GM23338 (cell line): Measurements from ENCODE around the gene SLC66A3. TPM values are rescaled to one million over a fixed set of nuclear protein-coding genes. Genes with fewer than 3 reads are reported as not detected.

Experiments
- ATAC-seq: fragments of 200-7000 bp; cut with Tn5 transposase; 3 replicates; pipeline ENCODE4 v1.9.1; 2020
- DNase-seq: peaks from one replicate; pipeline ENCODE4 v3.0.0-alpha.2; 2015; ENCODE audit warnings: low spot score
- H2AFZ ChIP-seq: fragments of 200-600 bp; sonication (generic); 2 replicates; pipeline ENCODE4 v1.8.0; 2016; ENCODE audit warnings: antibody characterized with exemption, mild to moderate bottlenecking, moderate library complexity
- H3F3A ChIP-seq: fragments of 200-600 bp; sonication (generic); replicated peaks from 2 replicates; pipeline ENCODE4 v1.8.0; 2017; ENCODE audit warnings: antibody characterized with exemption, mixed run types, low read depth
- H3K27ac ChIP-seq: fragments of 200-600 bp; sonication (generic); 2 replicates; pipeline ENCODE4 v1.6.1; 2016; ENCODE audit warnings: low read depth
- H3K27me3 ChIP-seq: fragments of 200-600 bp; sonication (generic); 2 replicates; pipeline ENCODE4 v1.8.0; 2016; ENCODE audit warnings: mild to moderate bottlenecking, mixed run types, moderate library complexity; ENCODE audit not compliant: insufficient read depth
- H3K36me3 ChIP-seq: fragments of 200-600 bp; sonication (generic); 2 replicates; pipeline ENCODE4 v1.8.0; 2016; ENCODE audit warnings: mild to moderate bottlenecking; ENCODE audit not compliant: insufficient read depth
- H3K4me1 ChIP-seq: fragments of 200-600 bp; sonication (generic); 2 replicates; pipeline ENCODE4 v1.8.0; 2016; ENCODE audit warnings: mild to moderate bottlenecking, moderate library complexity; ENCODE audit not compliant: insufficient read depth
- H3K4me2 ChIP-seq: fragments of 200-600 bp; sonication (generic); 2 replicates; pipeline ENCODE4 v1.7.1; 2017; ENCODE audit warnings: mixed run types
- H3K4me3 ChIP-seq: fragments of 200-600 bp; sonication (generic); 2 replicates; pipeline ENCODE4 v1.6.1; 2016; ENCODE audit warnings: mixed run types
- H3K79me2 ChIP-seq: fragments of 200-600 bp; sonication (generic); replicated peaks from 2 replicates; pipeline ENCODE4 v1.8.0; 2017; ENCODE audit warnings: mild to moderate bottlenecking; ENCODE audit not compliant: insufficient read depth
- H3K9me2 ChIP-seq: fragments of 200-600 bp; sonication (generic); 2 replicates; pipeline ENCODE4 v1.8.0; 2017; ENCODE audit not compliant: insufficient read depth
- H4K20me1 ChIP-seq: fragments of 200-600 bp; sonication (generic); replicated peaks from 2 replicates; pipeline ENCODE4 v1.8.0; 2017; ENCODE audit warnings: mild to moderate bottlenecking; ENCODE audit not compliant: insufficient read depth
- H3K27ac Mint-ChIP-seq: 2 replicates; pipeline ENCODE4 v1.8.0; 2020; ENCODE audit warnings: inconsistent platforms, mild to moderate bottlenecking, moderate library complexity, mixed read lengths
- H3K27me3 Mint-ChIP-seq: 3 replicates; pipeline ENCODE4 v1.8.0; 2022; ENCODE audit warnings: low read depth, mild to moderate bottlenecking, moderate library complexity, mixed read lengths, inconsistent platforms; ENCODE audit not compliant: insufficient read depth, poor library complexity
- H3K36me3 Mint-ChIP-seq: 3 replicates; pipeline ENCODE4 v1.8.0; 2021; ENCODE audit warnings: low read depth, mild to moderate bottlenecking, inconsistent platforms, moderate library complexity, mixed read lengths
- H3K4me1 Mint-ChIP-seq: 3 replicates; pipeline ENCODE4 v1.8.0; 2020; ENCODE audit warnings: mild to moderate bottlenecking, inconsistent platforms, mixed read lengths
- H3K4me3 Mint-ChIP-seq: 3 replicates; pipeline ENCODE4 v1.8.0; 2021; ENCODE audit warnings: moderate library complexity, mild to moderate bottlenecking, inconsistent platforms, mixed read lengths
- H3K9me3 Mint-ChIP-seq: 3 replicates; pipeline ENCODE4 v1.8.0; 2020; ENCODE audit warnings: moderate library complexity, mild to moderate bottlenecking, inconsistent platforms, mixed read lengths
- CREB1 ChIP-seq: fragments of 250-450 bp; sonication (Bioruptor Pico); IDR thresholded peaks from 2 replicates; pipeline ENCODE4 v1.5.0; 2020; ENCODE audit warnings: low read depth, mild to moderate bottlenecking, moderate library complexity
- EZH2 ChIP-seq: fragments of 200-600 bp; sonication (generic); IDR thresholded peaks from one replicate; pipeline ENCODE4 v1.8.0; 2017; ENCODE audit warnings: antibody characterized with exemption, mild to moderate bottlenecking, low read depth; ENCODE audit not compliant: unreplicated experiment
- EZH2phosphoT487 ChIP-seq: fragments of 200-600 bp; sonication (generic); IDR thresholded peaks from one replicate; pipeline ENCODE4 v1.8.1; 2018; ENCODE audit warnings: antibody characterized with exemption; ENCODE audit not compliant: unreplicated experiment
- JUNB ChIP-seq: IDR thresholded peaks from one replicate; pipeline ENCODE4 v1.6.1; 2016; ENCODE audit warnings: antibody characterized with exemption; ENCODE audit not compliant: unreplicated experiment
- NANOG ChIP-seq: IDR thresholded peaks from 2 replicates; pipeline ENCODE4 v1.6.1; 2016; ENCODE audit warnings: antibody characterized with exemption, borderline replicate concordance
- POLR2AphosphoS5 ChIP-seq: IDR thresholded peaks from 2 replicates; pipeline ENCODE4 v1.6.1; 2016; ENCODE audit warnings: antibody characterized with exemption, low read depth
- STAT1 ChIP-seq: IDR thresholded peaks from one replicate; pipeline ENCODE4 v1.6.1; 2016; ENCODE audit warnings: antibody characterized with exemption; ENCODE audit not compliant: unreplicated experiment
- ZNF114 ChIP-seq: fragments of 250-450 bp; sonication (Bioruptor Pico); IDR thresholded peaks from 2 replicates; pipeline ENCODE4 v1.5.0; 2020; ENCODE audit warnings: mild to moderate bottlenecking, moderate library complexity
- ZNF331 ChIP-seq: fragments of 250-450 bp; sonication (Bioruptor Pico); IDR thresholded peaks from 2 replicates; pipeline ENCODE4 v1.5.0; 2020; ENCODE audit warnings: low read depth, mild to moderate bottlenecking, moderate library complexity
- polyA plus RNA-seq: library from polyadenylated mRNA; unstranded; fragments of >200 nt; fragmentation: Nextera tagmentation; extraction: Ambion mirVana; gene quantifications from 2 replicates; pipeline ENCODE4 v1.2.1, GENCODE V29; 2016
- total RNA-seq: library from RNA; depleted of rRNA; stranded (reverse); fragments of >200 nt; shearing (Covaris generic); gene quantifications from 2 replicates; pipeline ENCODE4 v1.2.3, GENCODE V29; 2014
- TF ChIP-seq, protein P1 (sequence below): IDR thresholded peaks from one replicate; pipeline ENCODE4 v1.6.1; 2018; ENCODE audit warnings: antibody characterized with exemption; ENCODE audit not compliant: unreplicated experiment
- TF ChIP-seq, protein P2 (sequence below): fragments of 250-450 bp; sonication (Bioruptor Pico); IDR thresholded peaks from 2 replicates; pipeline ENCODE4 v1.5.0; 2020; ENCODE audit warnings: mild to moderate bottlenecking, moderate library complexity
- TF ChIP-seq, protein P3 (sequence below), 2 experiments: fragments of 200-600 bp in 1 of 2; sonication (generic) in 1 of 2; conservative IDR thresholded peaks; 2 replicates each; pipeline versions ENCODE4 v1.5.1 to v1.6.1; 2016 to 2017; ENCODE audit warnings: antibody characterized with exemption in 2 of 2, low read depth in 2 of 2, mild to moderate bottlenecking in 2 of 2, moderate library complexity in 1 of 2
- TF ChIP-seq, protein P4 (sequence below): IDR thresholded peaks from 2 replicates; pipeline ENCODE4 v1.6.1; 2016; ENCODE audit warnings: antibody characterized with exemption

SLC66A3 gene
- total and polyA plus RNA-seq, 2 experiments from 2014 or later = 13.7 to 18.4 TPM

DNA sequence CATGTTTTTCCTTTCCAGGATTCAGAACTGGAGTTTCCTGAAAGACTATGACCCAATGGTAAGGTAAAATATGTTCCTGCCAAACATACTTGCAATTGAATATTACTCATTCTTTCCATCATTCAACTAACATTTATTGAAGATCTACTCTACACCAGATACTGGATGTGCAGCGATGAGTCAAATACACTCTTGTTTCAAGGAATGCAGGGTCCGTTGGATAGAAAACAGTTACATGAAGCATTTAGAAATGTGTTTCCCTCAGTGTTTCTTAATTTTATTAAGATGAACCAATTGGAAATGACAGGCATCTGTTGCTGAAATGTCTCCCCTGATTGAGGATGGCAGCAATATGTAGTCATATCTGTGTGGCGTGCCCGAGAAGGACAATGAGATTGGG is 14.8 kb upstream of the SLC66A3 start:
- Histone ChIP-seq H3K27ac (no peak overlapping the region), H3K4me3 (no peak overlapping the region), H3K27me3 (no peaks in the 10 kb centered on the region), H3K4me2 (no peak overlapping the region), H4K20me1 (no peaks in the 10 kb centered on the region), H3K4me1 (no peaks in the 10 kb centered on the region), H3F3A (no peaks in the 10 kb centered on the region), H3K79me2 (no peaks in the 10 kb centered on the region), H2AFZ (no peak overlapping the region), H3K9me2 (no peaks in the 10 kb centered on the region), H3K36me3 (no peaks in the 10 kb centered on the region)
- ATAC-seq = no peak
- DNase-seq = no peak
- H3K4me1 Mint-ChIP-seq = no peaks in the 10 kb centered on the region
- no peaks in the 10 kb centered on the region for H3K9me3 Mint-ChIP-seq
- H3K4me3 Mint-ChIP-seq = no peak overlapping the region
- peaks cover 9% of the 10 kb centered on the region for H3K27me3 Mint-ChIP-seq
- TF ChIP-seq EZH2 = no peak
- TF ChIP-seq, protein P1, sequence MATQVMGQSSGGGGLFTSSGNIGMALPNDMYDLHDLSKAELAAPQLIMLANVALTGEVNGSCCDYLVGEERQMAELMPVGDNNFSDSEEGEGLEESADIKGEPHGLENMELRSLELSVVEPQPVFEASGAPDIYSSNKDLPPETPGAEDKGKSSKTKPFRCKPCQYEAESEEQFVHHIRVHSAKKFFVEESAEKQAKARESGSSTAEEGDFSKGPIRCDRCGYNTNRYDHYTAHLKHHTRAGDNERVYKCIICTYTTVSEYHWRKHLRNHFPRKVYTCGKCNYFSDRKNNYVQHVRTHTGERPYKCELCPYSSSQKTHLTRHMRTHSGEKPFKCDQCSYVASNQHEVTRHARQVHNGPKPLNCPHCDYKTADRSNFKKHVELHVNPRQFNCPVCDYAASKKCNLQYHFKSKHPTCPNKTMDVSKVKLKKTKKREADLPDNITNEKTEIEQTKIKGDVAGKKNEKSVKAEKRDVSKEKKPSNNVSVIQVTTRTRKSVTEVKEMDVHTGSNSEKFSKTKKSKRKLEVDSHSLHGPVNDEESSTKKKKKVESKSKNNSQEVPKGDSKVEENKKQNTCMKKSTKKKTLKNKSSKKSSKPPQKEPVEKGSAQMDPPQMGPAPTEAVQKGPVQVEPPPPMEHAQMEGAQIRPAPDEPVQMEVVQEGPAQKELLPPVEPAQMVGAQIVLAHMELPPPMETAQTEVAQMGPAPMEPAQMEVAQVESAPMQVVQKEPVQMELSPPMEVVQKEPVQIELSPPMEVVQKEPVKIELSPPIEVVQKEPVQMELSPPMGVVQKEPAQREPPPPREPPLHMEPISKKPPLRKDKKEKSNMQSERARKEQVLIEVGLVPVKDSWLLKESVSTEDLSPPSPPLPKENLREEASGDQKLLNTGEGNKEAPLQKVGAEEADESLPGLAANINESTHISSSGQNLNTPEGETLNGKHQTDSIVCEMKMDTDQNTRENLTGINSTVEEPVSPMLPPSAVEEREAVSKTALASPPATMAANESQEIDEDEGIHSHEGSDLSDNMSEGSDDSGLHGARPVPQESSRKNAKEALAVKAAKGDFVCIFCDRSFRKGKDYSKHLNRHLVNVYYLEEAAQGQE = no peak
- no peak for TF ChIP-seq STAT1
- TF ChIP-seq CREB1 (CRISPR knock-in tag) = no peak
- TF ChIP-seq EZH2phosphoT487 = no peak
- TF ChIP-seq, protein P2, sequence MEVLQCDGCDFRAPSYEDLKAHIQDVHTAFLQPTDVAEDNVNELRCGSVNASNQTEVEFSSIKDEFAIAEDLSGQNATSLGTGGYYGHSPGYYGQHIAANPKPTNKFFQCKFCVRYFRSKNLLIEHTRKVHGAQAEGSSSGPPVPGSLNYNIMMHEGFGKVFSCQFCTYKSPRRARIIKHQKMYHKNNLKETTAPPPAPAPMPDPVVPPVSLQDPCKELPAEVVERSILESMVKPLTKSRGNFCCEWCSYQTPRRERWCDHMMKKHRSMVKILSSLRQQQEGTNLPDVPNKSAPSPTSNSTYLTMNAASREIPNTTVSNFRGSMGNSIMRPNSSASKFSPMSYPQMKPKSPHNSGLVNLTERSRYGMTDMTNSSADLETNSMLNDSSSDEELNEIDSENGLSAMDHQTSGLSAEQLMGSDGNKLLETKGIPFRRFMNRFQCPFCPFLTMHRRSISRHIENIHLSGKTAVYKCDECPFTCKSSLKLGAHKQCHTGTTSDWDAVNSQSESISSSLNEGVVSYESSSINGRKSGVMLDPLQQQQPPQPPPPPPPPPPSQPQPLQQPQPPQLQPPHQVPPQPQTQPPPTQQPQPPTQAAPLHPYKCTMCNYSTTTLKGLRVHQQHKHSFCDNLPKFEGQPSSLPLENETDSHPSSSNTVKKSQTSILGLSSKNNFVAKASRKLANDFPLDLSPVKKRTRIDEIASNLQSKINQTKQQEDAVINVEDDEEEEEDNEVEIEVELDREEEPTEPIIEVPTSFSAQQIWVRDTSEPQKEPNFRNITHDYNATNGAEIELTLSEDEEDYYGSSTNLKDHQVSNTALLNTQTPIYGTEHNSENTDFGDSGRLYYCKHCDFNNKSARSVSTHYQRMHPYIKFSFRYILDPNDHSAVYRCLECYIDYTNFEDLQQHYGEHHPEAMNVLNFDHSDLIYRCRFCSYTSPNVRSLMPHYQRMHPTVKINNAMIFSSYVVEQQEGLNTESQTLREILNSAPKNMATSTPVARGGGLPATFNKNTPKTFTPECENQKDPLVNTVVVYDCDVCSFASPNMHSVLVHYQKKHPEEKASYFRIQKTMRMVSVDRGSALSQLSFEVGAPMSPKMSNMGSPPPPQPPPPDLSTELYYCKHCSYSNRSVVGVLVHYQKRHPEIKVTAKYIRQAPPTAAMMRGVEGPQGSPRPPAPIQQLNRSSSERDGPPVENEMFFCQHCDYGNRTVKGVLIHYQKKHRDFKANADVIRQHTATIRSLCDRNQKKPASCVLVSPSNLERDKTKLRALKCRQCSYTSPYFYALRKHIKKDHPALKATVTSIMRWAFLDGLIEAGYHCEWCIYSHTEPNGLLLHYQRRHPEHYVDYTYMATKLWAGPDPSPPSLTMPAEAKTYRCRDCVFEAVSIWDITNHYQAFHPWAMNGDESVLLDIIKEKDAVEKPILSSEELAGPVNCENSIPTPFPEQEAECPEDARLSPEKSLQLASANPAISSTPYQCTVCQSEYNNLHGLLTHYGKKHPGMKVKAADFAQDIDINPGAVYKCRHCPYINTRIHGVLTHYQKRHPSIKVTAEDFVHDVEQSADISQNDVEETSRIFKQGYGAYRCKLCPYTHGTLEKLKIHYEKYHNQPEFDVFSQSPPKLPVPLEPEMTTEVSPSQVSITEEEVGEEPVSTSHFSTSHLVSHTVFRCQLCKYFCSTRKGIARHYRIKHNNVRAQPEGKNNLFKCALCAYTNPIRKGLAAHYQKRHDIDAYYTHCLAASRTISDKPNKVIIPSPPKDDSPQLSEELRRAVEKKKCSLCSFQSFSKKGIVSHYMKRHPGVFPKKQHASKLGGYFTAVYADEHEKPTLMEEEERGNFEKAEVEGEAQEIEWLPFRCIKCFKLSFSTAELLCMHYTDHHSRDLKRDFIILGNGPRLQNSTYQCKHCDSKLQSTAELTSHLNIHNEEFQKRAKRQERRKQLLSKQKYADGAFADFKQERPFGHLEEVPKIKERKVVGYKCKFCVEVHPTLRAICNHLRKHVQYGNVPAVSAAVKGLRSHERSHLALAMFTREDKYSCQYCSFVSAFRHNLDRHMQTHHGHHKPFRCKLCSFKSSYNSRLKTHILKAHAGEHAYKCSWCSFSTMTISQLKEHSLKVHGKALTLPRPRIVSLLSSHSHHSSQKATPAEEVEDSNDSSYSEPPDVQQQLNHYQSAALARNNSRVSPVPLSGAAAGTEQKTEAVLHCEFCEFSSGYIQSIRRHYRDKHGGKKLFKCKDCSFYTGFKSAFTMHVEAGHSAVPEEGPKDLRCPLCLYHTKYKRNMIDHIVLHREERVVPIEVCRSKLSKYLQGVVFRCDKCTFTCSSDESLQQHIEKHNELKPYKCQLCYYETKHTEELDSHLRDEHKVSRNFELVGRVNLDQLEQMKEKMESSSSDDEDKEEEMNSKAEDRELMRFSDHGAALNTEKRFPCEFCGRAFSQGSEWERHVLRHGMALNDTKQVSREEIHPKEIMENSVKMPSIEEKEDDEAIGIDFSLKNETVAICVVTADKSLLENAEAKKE (CRISPR knock-in tag) = no peak
- TF ChIP-seq, protein P3, sequence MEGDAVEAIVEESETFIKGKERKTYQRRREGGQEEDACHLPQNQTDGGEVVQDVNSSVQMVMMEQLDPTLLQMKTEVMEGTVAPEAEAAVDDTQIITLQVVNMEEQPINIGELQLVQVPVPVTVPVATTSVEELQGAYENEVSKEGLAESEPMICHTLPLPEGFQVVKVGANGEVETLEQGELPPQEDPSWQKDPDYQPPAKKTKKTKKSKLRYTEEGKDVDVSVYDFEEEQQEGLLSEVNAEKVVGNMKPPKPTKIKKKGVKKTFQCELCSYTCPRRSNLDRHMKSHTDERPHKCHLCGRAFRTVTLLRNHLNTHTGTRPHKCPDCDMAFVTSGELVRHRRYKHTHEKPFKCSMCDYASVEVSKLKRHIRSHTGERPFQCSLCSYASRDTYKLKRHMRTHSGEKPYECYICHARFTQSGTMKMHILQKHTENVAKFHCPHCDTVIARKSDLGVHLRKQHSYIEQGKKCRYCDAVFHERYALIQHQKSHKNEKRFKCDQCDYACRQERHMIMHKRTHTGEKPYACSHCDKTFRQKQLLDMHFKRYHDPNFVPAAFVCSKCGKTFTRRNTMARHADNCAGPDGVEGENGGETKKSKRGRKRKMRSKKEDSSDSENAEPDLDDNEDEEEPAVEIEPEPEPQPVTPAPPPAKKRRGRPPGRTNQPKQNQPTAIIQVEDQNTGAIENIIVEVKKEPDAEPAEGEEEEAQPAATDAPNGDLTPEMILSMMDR (conservative IDR thresholded peaks at IDR 0.05; ENCODE audit: low read depth in 2 of 2) = no peak
- no peak for TF ChIP-seq POLR2AphosphoS5
- no peak for TF ChIP-seq NANOG
- TF ChIP-seq ZNF331 = no peak
- no peak for TF ChIP-seq JUNB
- no peak for TF ChIP-seq ZNF114 (CRISPR knock-in tag)
- TF ChIP-seq, protein P4, sequence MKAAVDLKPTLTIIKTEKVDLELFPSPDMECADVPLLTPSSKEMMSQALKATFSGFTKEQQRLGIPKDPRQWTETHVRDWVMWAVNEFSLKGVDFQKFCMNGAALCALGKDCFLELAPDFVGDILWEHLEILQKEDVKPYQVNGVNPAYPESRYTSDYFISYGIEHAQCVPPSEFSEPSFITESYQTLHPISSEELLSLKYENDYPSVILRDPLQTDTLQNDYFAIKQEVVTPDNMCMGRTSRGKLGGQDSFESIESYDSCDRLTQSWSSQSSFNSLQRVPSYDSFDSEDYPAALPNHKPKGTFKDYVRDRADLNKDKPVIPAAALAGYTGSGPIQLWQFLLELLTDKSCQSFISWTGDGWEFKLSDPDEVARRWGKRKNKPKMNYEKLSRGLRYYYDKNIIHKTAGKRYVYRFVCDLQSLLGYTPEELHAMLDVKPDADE = no peak
- H3K36me3 Mint-ChIP-seq = peaks cover 3% of the 10 kb centered on the region; the same call in 1 of the 3 replicates
- H3K27ac Mint-ChIP-seq = no peak overlapping the region
